Osteoblast (primary cell): Measurements from ENCODE around the gene SHC1. TPM values are rescaled to one million over a fixed set of nuclear protein-coding genes. Genes with fewer than 3 reads are reported as not detected.

ENCODE experiments used
- DNase-seq: peaks from one replicate; pipeline ENCODE4 v3.0.0; 2011; ENCODE audit warnings: low spot score, mixed read lengths; ENCODE audit not compliant: insufficient read length; ENCODE audit errors: missing footprints
- H2AFZ ChIP-seq: 2 replicates; pipeline ENCODE4 v1.6.0; 2011; ENCODE audit warnings: mild to moderate bottlenecking, low read length
- H3K27ac ChIP-seq: 2 replicates; pipeline ENCODE4 v1.5.1; 2011; ENCODE audit warnings: mild to moderate bottlenecking, low read depth, low read length, moderate library complexity
- H3K27me3 ChIP-seq: 2 replicates; pipeline ENCODE4 v1.6.0; 2012; ENCODE audit warnings: mild to moderate bottlenecking, control low read depth, inconsistent platforms, low read length, moderate library complexity; ENCODE audit not compliant: insufficient read depth
- H3K36me3 ChIP-seq: 2 replicates; pipeline ENCODE4 v1.5.1; 2011; ENCODE audit warnings: mild to moderate bottlenecking, low read length, control low read depth, moderate library complexity; ENCODE audit not compliant: insufficient read depth
- H3K4me1 ChIP-seq: 2 replicates; pipeline ENCODE4 v1.5.1; 2011; ENCODE audit warnings: mild to moderate bottlenecking, low read length, control low read depth, moderate library complexity; ENCODE audit not compliant: insufficient read depth
- H3K4me2 ChIP-seq: 2 replicates; pipeline ENCODE4 v1.6.0; 2011; ENCODE audit warnings: mild to moderate bottlenecking, low read length; ENCODE audit not compliant: insufficient read depth
- H3K4me3 ChIP-seq: fragments of 200-600 bp; sonication (generic); 3 replicates; pipeline ENCODE4 v1.5.1; 2012; ENCODE audit warnings: mild to moderate bottlenecking, low read length, inconsistent platforms; ENCODE audit not compliant: insufficient read depth
- H3K79me2 ChIP-seq: 2 replicates; pipeline ENCODE4 v1.6.0; 2012; ENCODE audit warnings: mild to moderate bottlenecking, low read length, control low read depth, inconsistent platforms; ENCODE audit not compliant: insufficient read depth
- H3K9me3 ChIP-seq: 2 replicates; pipeline ENCODE4 v1.5.1; 2011; ENCODE audit warnings: low read depth, low read length, control low read depth
- H4K20me1 ChIP-seq: 2 replicates; pipeline ENCODE4 v1.6.0; 2012; ENCODE audit warnings: mild to moderate bottlenecking, low read length, control low read depth; ENCODE audit not compliant: insufficient read depth
- CTCF ChIP-seq: IDR thresholded peaks from 2 replicates; pipeline ENCODE4 v1.5.1; 2011; ENCODE audit warnings: mild to moderate bottlenecking, low read depth, low read length, moderate library complexity; ENCODE audit errors: extremely low read depth
- total RNA-seq: library from RNA; depleted of rRNA; stranded (reverse); fragments of >200 nt; gene quantifications from 2 replicates; pipeline ENCODE4 v1.2.3, GENCODE V29; 2012

SHC1 gene
- total RNA-seq, 1 donor = 230 TPM

GRCh38 chr1:154940213-154940560 is 30.4 kb downstream of the SHC1 start:
- Histone ChIP-seq H3K27ac (no peak overlapping the region), H3K27me3 (no peaks in the 10 kb centered on the region), H3K36me3 (no peaks in the 10 kb centered on the region), H3K4me1 (peaks cover 15% of the 10 kb centered on the region), H3K9me3 (no peaks in the 10 kb centered on the region), H3K4me3 (no peak overlapping the region), H4K20me1 (no peaks in the 10 kb centered on the region), H3K4me2 (no peak overlapping the region), H2AFZ (no peak overlapping the region), H3K79me2 (peaks cover 9% of the 10 kb centered on the region)
- DNase-seq = peak; percentile 53
- TF ChIP-seq CTCF = no peak

GRCh38 chr1:154938604-154939399 is 31.7 kb downstream of the SHC1 start:
- no peak for TF ChIP-seq CTCF

GRCh38 chr1:154937988-154938386 is 32.6 kb downstream of the SHC1 start:
- DNase-seq = no peak
- Histone ChIP-seq H3K27ac (peak overlapping the region; percentile 99), H3K4me1 (peaks cover 15% of the 10 kb centered on the region), H3K27me3 (no peaks in the 10 kb centered on the region), H3K9me3 (no peaks in the 10 kb centered on the region), H3K36me3 (no peaks in the 10 kb centered on the region), H3K79me2 (peaks cover 9% of the 10 kb centered on the region), H3K4me3 (peak overlapping the region; percentile 98), H4K20me1 (no peaks in the 10 kb centered on the region), H3K4me2 (peak overlapping the region; percentile 99), H2AFZ (peak overlapping the region; percentile 100)
- TF ChIP-seq CTCF = no peak

More at GRCh38 chr1:154938604-154939399, 31.7 kb downstream of the SHC1 start:
- Histone ChIP-seq H3K27ac (peak overlapping the region; percentile 10), H3K4me2 (no peak overlapping the region), H2AFZ (no peak overlapping the region), H4K20me1 (no peaks in the 10 kb centered on the region), H3K36me3 (no peaks in the 10 kb centered on the region), H3K79me2 (peaks cover 9% of the 10 kb centered on the region), H3K27me3 (no peaks in the 10 kb centered on the region), H3K9me3 (no peaks in the 10 kb centered on the region), H3K4me1 (peaks cover 15% of the 10 kb centered on the region), H3K4me3 (no peak overlapping the region)
- peak; percentile 60 for DNase-seq

GRCh38 chr1:154937085-154937987 is 33.2 kb downstream of the SHC1 start:
- Histone ChIP-seq H3K4me1 (peaks cover 15% of the 10 kb centered on the region), H3K9me3 (no peaks in the 10 kb centered on the region), H3K27ac (peak overlapping the region; percentile 99), H3K27me3 (no peaks in the 10 kb centered on the region), H3K4me3 (peak overlapping the region; percentile 98), H3K4me2 (peak overlapping the region; percentile 99), H2AFZ (peak overlapping the region; percentile 100), H3K79me2 (peaks cover 9% of the 10 kb centered on the region), H4K20me1 (no peaks in the 10 kb centered on the region), H3K36me3 (no peaks in the 10 kb centered on the region)
- peak; percentile 96 for DNase-seq
- TF ChIP-seq CTCF = peak; percentile 40
